Thymus (tissue), 11 donors: ENCODE measurements around the gene IMMT. TPM values are rescaled to one million over a fixed set of nuclear protein-coding genes. Genes with fewer than 3 reads are reported as not detected.
"Not testable (repeated sequence)": the region's sequence is repeated elsewhere in the genome, so short reads cannot be mapped to it uniquely, and the experiment has no call there.

Experiments used
- DNase-seq, 9 donors: peaks; one replicate each; pipeline ENCODE4 v3.0.0-alpha.2; 2013; ENCODE audit warnings: low spot score in 9 of 9, low read depth in 6 of 9, missing footprints in 1 of 9
- H3K27ac ChIP-seq, 2 donors: one replicate each; pipeline ENCODE4 v1.5.1; 2013; ENCODE audit warnings: control low read depth in 1 of 2, low read depth in 1 of 2, low read length in 1 of 2, mild to moderate bottlenecking in 1 of 2, moderate library complexity in 1 of 2
- H3K27me3 ChIP-seq, 2 donors: one replicate each; pipeline ENCODE4 v1.5.1; 2013; ENCODE audit warnings: low read length in 1 of 2; ENCODE audit not compliant: control insufficient read depth in 2 of 2, insufficient read depth in 1 of 2
- H3K36me3 ChIP-seq, 2 donors: one replicate each; pipeline ENCODE4 v1.5.1; 2013; ENCODE audit warnings: low read length in 1 of 2, mild to moderate bottlenecking in 1 of 2, moderate library complexity in 1 of 2; ENCODE audit not compliant: control insufficient read depth in 2 of 2, insufficient read depth in 2 of 2
- H3K4me1 ChIP-seq, 2 donors: one replicate each; pipeline ENCODE4 v1.5.1; 2013; ENCODE audit warnings: low read length in 2 of 2; ENCODE audit not compliant: control insufficient read depth in 2 of 2, insufficient read depth in 2 of 2
- H3K4me3 ChIP-seq, 2 donors: one replicate each; pipeline ENCODE4 v1.5.1; 2013; ENCODE audit warnings: low read length in 2 of 2, control low read depth in 1 of 2, mild to moderate bottlenecking in 1 of 2
- H3K9me3 ChIP-seq, 2 donors: one replicate each; pipeline ENCODE4 v1.5.1; 2013; ENCODE audit warnings: low read length in 1 of 2, mild to moderate bottlenecking in 1 of 2; ENCODE audit not compliant: control insufficient read depth in 2 of 2, insufficient read depth in 1 of 2
- WGBS: extraction: QIAGEN DNeasy Blood & Tissue Kit; methylation state at CpG from one replicate; pipeline ENCODE4 v1.1.7; 2013; 5-methylcytosine and 5-hydroxymethylcytosine counted together
- polyA plus RNA-seq: library from polyadenylated mRNA; stranded (reverse); fragments of 200-250 nt; gene quantifications from one replicate; pipeline ENCODE4 v1.2.3, GENCODE V29; 2013
- total RNA-seq: library from RNA; stranded (reverse); fragments of 120-200 nt; gene quantifications from one replicate; pipeline ENCODE4 v1.2.4, GENCODE V29; 2013
- donor health status: healthy.

Gene IMMT
- total and polyA plus RNA-seq, 2 donors: 45.9 to 71.5 TPM

DNA sequence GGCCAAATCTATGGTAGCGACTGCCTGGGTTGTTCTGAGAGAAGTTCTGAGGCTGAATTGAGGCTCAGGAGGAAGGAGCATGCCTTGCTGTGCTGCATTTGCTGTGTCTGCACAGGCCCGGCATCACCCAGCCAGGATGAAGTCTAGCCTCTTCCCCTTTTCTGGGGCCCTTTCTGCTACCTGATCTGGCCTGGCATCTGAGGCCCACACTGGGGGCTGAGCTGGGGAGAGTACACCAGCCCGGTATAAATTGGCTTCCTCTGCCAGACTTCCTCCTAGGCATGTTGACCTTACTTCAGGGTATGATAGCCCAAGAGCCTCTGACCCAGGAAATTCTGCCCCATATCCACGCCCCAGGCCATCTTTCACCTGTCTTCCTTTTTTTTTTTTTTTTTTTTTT lies 34.0 kb upstream of the IMMT start:
- no peaks in the 10 kb centered on the region for H3K36me3 ChIP-seq
- H3K27me3 ChIP-seq: no peaks in the 10 kb centered on the region
- no peak overlapping the region for H3K27ac ChIP-seq
- no peak overlapping the region for H3K4me3 ChIP-seq
- WGBS: 47% methylated on average over 4 of the region's 4 CpGs
- no peaks in the 10 kb centered on the region for H3K9me3 ChIP-seq
- peaks cover 5 to 10% of the 10 kb centered on the region in 2 donors for H3K4me1 ChIP-seq
- peak in 1 of 9 donors; percentile 33 for DNase-seq

DNA sequence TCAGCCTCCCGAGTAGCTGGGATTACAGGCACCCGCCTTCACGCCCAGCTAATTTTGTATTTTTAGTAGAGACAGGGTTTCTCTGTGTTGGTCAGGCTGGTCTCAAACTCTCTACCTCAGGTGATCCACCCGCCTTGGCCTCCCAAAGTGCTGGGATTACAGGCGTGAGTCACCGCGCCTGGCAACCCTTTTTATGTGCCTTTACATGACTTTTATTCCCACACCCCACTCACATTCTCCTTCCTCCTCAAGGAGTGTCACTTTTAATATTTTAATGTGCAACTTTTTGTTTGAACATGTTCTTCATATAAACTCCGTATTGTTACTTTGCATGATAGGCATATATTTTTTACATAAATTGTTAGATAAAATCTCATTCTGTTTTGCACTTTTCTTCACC lies 33.3 kb upstream of the IMMT start:
- H3K27me3 ChIP-seq, H3K4me3 ChIP-seq, H3K36me3 ChIP-seq, H3K9me3 ChIP-seq, DNase-seq, H3K27ac ChIP-seq: not testable (repeated sequence)
- WGBS: 97% methylated on average over 8 of the region's 8 CpGs
- H3K4me1 ChIP-seq: peaks cover 5 to 10% of the 10 kb centered on the region in 2 donors

DNA sequence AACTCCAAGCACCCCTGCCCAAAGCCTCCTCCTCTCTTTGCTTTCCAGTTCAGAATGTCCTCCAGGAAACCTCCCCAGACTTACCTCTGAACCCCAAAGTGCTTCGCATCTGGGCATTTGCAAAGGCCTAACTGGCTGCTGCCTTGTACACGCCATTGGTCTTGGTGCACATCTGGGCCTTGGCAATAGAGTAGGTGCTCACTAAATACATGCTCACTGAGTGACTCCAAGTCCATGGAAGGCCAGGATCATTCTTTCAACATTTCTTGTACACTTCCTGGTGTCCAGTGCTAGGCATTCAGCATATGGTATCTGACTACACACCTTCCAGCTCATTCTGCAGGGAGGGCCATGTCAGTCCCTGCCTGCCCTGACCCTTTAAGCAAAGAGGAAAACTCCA lies 32.4 kb upstream of the IMMT start:
- 98% methylated on average over 2 of the region's 2 CpGs for WGBS
- Histone ChIP-seq H3K9me3 (no peaks in the 10 kb centered on the region), H3K4me1 (peaks cover 5 to 10% of the 10 kb centered on the region in 2 donors), H3K27me3 (no peaks in the 10 kb centered on the region), H3K4me3 (no peak overlapping the region), H3K36me3 (no peaks in the 10 kb centered on the region), H3K27ac (no peak overlapping the region)
- no peak for DNase-seq

DNA sequence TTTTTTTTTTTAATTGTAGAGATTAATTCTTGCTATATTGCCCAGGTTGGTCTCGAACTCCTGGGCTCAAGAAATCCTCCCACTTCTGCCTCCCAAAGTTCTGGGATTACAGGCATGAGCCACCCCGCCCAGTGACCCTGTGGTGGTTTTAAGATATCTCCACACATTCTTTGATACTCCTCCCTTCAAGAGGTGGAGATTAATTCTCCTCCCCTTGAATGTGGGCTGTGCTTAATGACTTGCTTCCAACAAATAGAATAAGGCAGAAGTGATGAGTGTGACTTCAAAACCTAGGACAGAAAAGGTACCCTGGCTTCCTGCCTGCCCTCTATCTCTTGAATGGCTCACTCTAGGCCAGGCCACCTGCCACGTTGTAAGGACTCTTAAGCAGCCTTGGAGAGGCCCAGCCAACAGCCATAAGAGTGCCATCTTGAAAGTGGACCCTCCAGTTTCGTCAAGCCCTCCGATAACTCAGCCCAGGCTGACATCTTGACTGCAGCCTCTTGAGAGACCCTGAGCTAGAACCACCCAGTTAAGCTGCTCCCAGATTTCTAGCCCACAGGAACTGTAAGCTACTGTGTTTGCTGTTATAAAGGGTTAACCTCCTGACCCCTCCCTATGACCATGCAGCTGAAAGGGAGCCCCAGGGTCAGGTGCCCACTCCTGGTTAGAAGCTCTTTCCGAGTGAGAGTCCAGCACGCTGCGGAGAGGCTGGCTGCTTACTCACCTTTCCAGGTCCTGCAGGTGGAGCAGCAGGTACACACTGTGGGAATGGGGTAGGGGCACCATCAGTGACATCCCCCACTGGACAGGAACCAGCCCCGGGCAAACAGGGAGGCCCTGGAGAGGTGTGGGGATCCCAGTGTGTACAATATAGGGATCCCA lies 31.6 kb upstream of the IMMT start:
- no peak for DNase-seq
- Histone ChIP-seq H3K36me3 (no peaks in the 10 kb centered on the region), H3K4me3 (no peak overlapping the region), H3K9me3 (no peaks in the 10 kb centered on the region), H3K27ac (no peak overlapping the region), H3K4me1 (peaks cover 5 to 10% of the 10 kb centered on the region in 2 donors), H3K27me3 (no peaks in the 10 kb centered on the region)
- WGBS: 97% methylated on average over 9 of the region's 9 CpGs

DNA sequence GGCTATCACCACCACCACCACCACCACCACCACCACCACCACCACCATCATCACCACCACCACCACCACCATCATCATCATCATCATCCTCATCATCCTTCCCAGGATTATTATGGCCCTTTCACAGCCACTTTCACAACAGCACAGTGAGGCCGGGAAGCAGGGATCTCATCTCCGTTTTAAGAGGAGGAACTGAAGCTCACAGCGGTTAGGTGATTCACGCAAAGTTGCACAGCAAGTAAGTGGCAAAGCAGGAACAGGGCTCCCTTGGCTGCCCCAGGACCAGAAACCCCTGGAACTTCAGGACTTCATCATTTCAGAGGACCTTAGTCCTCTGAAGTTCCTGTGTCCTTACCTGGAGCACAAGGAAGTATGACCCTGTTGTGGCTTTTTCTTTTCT lies 30.8 kb upstream of the IMMT start:
- Histone ChIP-seq H3K9me3 (no peaks in the 10 kb centered on the region), H3K4me3 (no peak overlapping the region), H3K27ac (no peak overlapping the region), H3K36me3 (no peaks in the 10 kb centered on the region), H3K27me3 (no peaks in the 10 kb centered on the region), H3K4me1 (peaks cover 5 to 10% of the 10 kb centered on the region in 2 donors)
- no peak for DNase-seq
- 93% methylated on average over 4 of the region's 4 CpGs for WGBS

DNA sequence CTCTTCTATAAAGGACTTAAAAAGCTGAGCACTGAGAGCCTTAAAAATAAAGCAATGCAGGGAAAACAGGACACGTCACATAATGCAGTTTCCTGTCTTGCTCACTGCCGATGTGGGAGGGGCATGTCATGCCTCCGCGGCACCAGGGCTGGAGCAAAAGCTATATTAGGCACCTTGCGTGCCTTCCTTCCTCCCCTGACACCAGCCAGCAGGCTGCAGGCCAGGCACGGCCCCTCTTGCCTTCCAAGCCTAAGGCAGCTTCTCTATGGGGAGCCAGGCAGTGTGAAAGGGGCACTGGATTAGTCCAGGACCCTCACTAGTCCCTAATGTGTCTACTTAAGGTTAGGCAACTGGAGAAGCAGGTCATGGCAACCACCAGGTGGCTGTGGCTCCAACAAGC lies 30.3 kb upstream of the IMMT start:
- H3K9me3 ChIP-seq: no peaks in the 10 kb centered on the region
- WGBS: 9% methylated on average over 6 of the region's 6 CpGs
- peaks cover 5 to 10% of the 10 kb centered on the region in 2 donors for H3K4me1 ChIP-seq
- peak overlapping the region in 1 of 2 donors; percentile 24 for H3K27ac ChIP-seq
- no peaks in the 10 kb centered on the region for H3K36me3 ChIP-seq
- H3K27me3 ChIP-seq: no peaks in the 10 kb centered on the region
- no peak overlapping the region for H3K4me3 ChIP-seq
- DNase-seq: peak; percentile 19 to 76 (median 37)

DNA sequence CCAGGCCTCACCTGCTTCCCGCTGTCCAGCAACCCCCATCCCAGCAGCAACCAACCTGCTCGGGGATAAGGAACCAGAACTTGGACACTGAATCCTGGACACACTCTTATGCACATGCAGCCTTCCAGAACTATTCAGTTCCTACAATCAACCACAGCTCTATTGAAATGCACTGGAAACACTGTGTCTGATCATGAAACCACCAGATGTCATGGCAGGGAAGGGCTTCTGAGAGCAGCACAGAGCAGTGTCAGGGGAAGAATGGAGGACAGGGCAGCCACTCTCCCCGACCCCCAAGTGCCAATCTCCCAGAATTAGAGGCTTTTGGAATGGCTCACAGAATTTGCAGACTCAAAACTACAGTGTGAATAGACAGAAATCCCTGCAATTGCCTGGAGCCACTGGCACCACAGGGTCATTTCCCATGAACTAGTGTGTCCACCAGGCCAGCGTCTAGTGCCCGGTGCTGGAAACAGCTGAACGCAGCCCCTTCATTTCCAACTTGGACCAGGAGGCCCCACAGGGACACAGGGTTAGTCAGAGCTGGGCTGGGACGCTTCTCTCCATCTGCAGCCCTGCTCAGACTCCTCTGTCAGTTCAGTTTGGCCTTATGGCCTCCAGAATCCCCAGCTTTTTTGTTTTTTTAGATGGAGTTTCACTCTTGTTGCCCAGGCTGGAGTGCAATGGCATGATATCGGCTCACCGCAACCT lies 29.5 kb upstream of the IMMT start:
- H3K27ac ChIP-seq: no peak overlapping the region
- DNase-seq: no peak
- H3K4me3 ChIP-seq: no peak overlapping the region
- no peaks in the 10 kb centered on the region for H3K9me3 ChIP-seq
- H3K36me3 ChIP-seq: no peaks in the 10 kb centered on the region
- H3K4me1 ChIP-seq: peaks cover 5 to 10% of the 10 kb centered on the region in 2 donors
- H3K27me3 ChIP-seq: no peaks in the 10 kb centered on the region
- WGBS: 95% methylated on average over 9 of the region's 9 CpGs

DNA sequence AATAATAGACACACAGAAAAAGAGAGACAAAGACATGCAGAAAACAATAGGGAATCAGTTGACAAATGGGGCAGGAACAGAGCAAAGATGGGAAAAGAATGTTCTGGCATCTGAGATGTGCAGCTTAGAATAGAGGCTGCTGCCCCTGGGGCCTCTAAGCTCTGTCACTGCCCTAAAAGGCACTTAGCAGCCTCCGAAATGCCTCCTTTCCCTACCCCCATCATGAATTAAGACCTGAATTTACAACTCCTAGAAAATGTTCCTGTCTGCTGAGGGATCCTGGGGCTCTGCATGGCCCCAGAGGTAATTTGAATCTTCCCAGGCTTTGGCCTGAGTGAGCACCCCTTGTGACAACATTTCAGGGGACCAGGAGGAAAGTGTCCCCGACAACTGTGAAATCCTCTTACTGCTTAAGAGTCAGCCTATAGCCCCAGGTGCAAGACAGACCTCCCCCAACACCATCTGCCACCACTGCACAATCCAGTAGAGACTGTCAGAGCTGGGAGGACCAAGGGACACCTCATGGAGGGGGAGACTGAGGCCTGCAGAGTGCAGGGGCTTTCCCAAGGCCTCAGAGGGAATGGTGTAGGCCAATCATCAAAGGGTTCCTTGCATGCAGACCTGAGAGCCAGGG lies 28.8 kb upstream of the IMMT start:
- Histone ChIP-seq H3K4me3 (no peak overlapping the region), H3K36me3 (no peaks in the 10 kb centered on the region), H3K4me1 (peaks cover 5 to 6% of the 10 kb centered on the region in 2 donors), H3K9me3 (no peaks in the 10 kb centered on the region), H3K27ac (no peak overlapping the region), H3K27me3 (no peaks in the 10 kb centered on the region)
- DNase-seq: no peak
- over 99% methylated on average over 2 of the region's 2 CpGs for WGBS
